Spinal cord (tissue), 10 donors: Measurements from ENCODE around the gene GADL1. TPM values are rescaled to one million over a fixed set of nuclear protein-coding genes. Genes with fewer than 3 reads are reported as not detected.

Source experiments
- DNase-seq, 6 donors: peaks; one replicate each; pipeline versions ENCODE4 v3.0.0 to v3.0.0-alpha.2; 2013 to 2015; ENCODE audit warnings: low spot score in 6 of 6, low read depth in 4 of 6
- H3K27ac ChIP-seq: one replicate; pipeline ENCODE4 v1.5.1; 2013; ENCODE audit warnings: low read depth, low read length, control low read depth
- H3K27me3 ChIP-seq: one replicate; pipeline ENCODE4 v1.6.1; 2013; ENCODE audit warnings: low read length; ENCODE audit not compliant: control insufficient read depth, insufficient read depth
- H3K36me3 ChIP-seq: one replicate; pipeline ENCODE4 v1.6.1; 2013; ENCODE audit warnings: low read length; ENCODE audit not compliant: control insufficient read depth, insufficient read depth
- H3K4me1 ChIP-seq: one replicate; pipeline ENCODE4 v1.6.1; 2013; ENCODE audit warnings: low read length; ENCODE audit not compliant: control insufficient read depth, insufficient read depth
- H3K4me3 ChIP-seq: one replicate; pipeline ENCODE4 v1.5.1; 2013; ENCODE audit warnings: low read depth, low read length, control low read depth
- H3K9me3 ChIP-seq: one replicate; pipeline ENCODE4 v1.6.1; 2013; ENCODE audit warnings: low read length; ENCODE audit not compliant: control insufficient read depth, insufficient read depth
- WGBS: methylation state at CpG from one replicate; pipeline ENCODE4 v1.1.5; 2013; ENCODE audit warnings: missing lambda C conversion rate; ENCODE audit not compliant: insufficient coverage; 5-methylcytosine and 5-hydroxymethylcytosine counted together
- polyA plus RNA-seq, 2 donors: library from polyadenylated mRNA; unstranded; fragments of 120-200 nt; gene quantifications; one replicate each; pipeline ENCODE4 v1.2.1, GENCODE V29; 2013; ENCODE audit not compliant: insufficient read length in 2 of 2
- total RNA-seq, 2 donors: library from RNA; depleted of rRNA in 1 of 2; stranded (reverse); fragments of 120-200 nt in 1 of 2; fragments of >200 nt in 1 of 2; gene quantifications; one replicate each; pipeline versions ENCODE4 v1.2.3 to v1.2.4, GENCODE V29; 2013 to 2014
- donor health status: healthy.

The GADL1 gene
- total and polyA plus RNA-seq, 4 donors = 0.21 to 0.79 (median 0.48) TPM

- Histone ChIP-seq H3K9me3 (no peaks in the 10 kb centered on the region), H3K36me3 (no peaks in the 10 kb centered on the region), H3K27ac (no peak overlapping the region), H3K4me3 (no peak overlapping the region), H3K27me3 (no peaks in the 10 kb centered on the region), H3K4me1 (no peaks in the 10 kb centered on the region)
- 82% methylated on average over 3 of the region's 5 CpGs for WGBS
- no peak for DNase-seq
Measured at GRCh38 chr3:30858894-30859389, 35.5 kb downstream of the GADL1 start.

GRCh38 chr3:30855400-30856292 lies 38.8 kb downstream of the GADL1 start:
- Histone ChIP-seq H3K27ac (no peak overlapping the region), H3K9me3 (no peaks in the 10 kb centered on the region), H3K4me3 (no peak overlapping the region), H3K36me3 (no peaks in the 10 kb centered on the region), H3K27me3 (no peaks in the 10 kb centered on the region), H3K4me1 (no peaks in the 10 kb centered on the region)
- 40% methylated on average over 1 of the region's 6 CpGs for WGBS
- peak in 1 of 6 donors; percentile 44 for DNase-seq

- Histone ChIP-seq H3K27me3 (no peaks in the 10 kb centered on the region), H3K9me3 (no peaks in the 10 kb centered on the region), H3K36me3 (no peaks in the 10 kb centered on the region), H3K4me1 (no peaks in the 10 kb centered on the region), H3K4me3 (no peak overlapping the region), H3K27ac (no peak overlapping the region)
- DNase-seq = no peak
- 72% methylated on average over 4 of the region's 4 CpGs for WGBS
Measured at GRCh38 chr3:30852833-30853232, 41.6 kb downstream of the GADL1 start.

- no peaks in the 10 kb centered on the region for H3K36me3 ChIP-seq
- H3K4me1 ChIP-seq = no peaks in the 10 kb centered on the region
- no peak for DNase-seq
- WGBS = no CpG with 5 or more reads among the region's 3 CpGs
- no peaks in the 10 kb centered on the region for H3K27me3 ChIP-seq
- H3K9me3 ChIP-seq = no peaks in the 10 kb centered on the region
- no peak overlapping the region for H3K27ac ChIP-seq
- H3K4me3 ChIP-seq = no peak overlapping the region
Measured at GRCh38 chr3:30848087-30848779, 46.2 kb downstream of the GADL1 start.

GRCh38 chr3:30847592-30847991 lies 46.9 kb downstream of the GADL1 start:
- H3K27me3 ChIP-seq = no peaks in the 10 kb centered on the region
- H3K4me3 ChIP-seq = no peak overlapping the region
- no peaks in the 10 kb centered on the region for H3K9me3 ChIP-seq
- peak in 1 of 6 donors; percentile 34 for DNase-seq
- WGBS = 100% methylated on average over 3 of the region's 3 CpGs
- no peaks in the 10 kb centered on the region for H3K36me3 ChIP-seq
- no peak overlapping the region for H3K27ac ChIP-seq
- no peaks in the 10 kb centered on the region for H3K4me1 ChIP-seq

GRCh38 chr3:30845606-30846005 lies 48.9 kb downstream of the GADL1 start:
- 80% methylated on average over 1 of the region's 2 CpGs for WGBS
- Histone ChIP-seq H3K4me3 (no peak overlapping the region), H3K4me1 (no peaks in the 10 kb centered on the region), H3K27ac (no peak overlapping the region), H3K27me3 (no peaks in the 10 kb centered on the region), H3K36me3 (no peaks in the 10 kb centered on the region), H3K9me3 (no peaks in the 10 kb centered on the region)
- DNase-seq = peak in 1 of 6 donors; percentile 67

GRCh38 chr3:30843877-30844276 lies 50.6 kb downstream of the GADL1 start:
- no peak overlapping the region for H3K27ac ChIP-seq
- 96% methylated on average over 5 of the region's 10 CpGs for WGBS
- H3K36me3 ChIP-seq = no peaks in the 10 kb centered on the region
- H3K4me1 ChIP-seq = no peaks in the 10 kb centered on the region
- DNase-seq = no peak
- no peaks in the 10 kb centered on the region for H3K9me3 ChIP-seq
- no peak overlapping the region for H3K4me3 ChIP-seq
- no peaks in the 10 kb centered on the region for H3K27me3 ChIP-seq

GRCh38 chr3:30836141-30836540 lies 58.3 kb downstream of the GADL1 start:
- WGBS = 89% methylated on average over 1 of the region's 1 CpG
- no peaks in the 10 kb centered on the region for H3K4me1 ChIP-seq
- no peak overlapping the region for H3K27ac ChIP-seq
- H3K9me3 ChIP-seq = no peaks in the 10 kb centered on the region
- no peak overlapping the region for H3K4me3 ChIP-seq
- no peaks in the 10 kb centered on the region for H3K27me3 ChIP-seq
- no peak for DNase-seq
- no peaks in the 10 kb centered on the region for H3K36me3 ChIP-seq

- Histone ChIP-seq H3K27ac (no peak overlapping the region), H3K4me1 (no peaks in the 10 kb centered on the region), H3K27me3 (no peaks in the 10 kb centered on the region), H3K4me3 (no peak overlapping the region), H3K36me3 (no peaks in the 10 kb centered on the region), H3K9me3 (no peaks in the 10 kb centered on the region)
- no peak for DNase-seq
- 44% methylated on average over 1 of the region's 2 CpGs for WGBS
Measured at GRCh38 chr3:30835667-30836066, 58.8 kb downstream of the GADL1 start.
